NCI-H2196 (cell line): ENCODE measurements around the gene PIGQ.
"Not testable (repeated sequence)": the region's sequence is repeated elsewhere in the genome, so short reads cannot be mapped to it uniquely, and the experiment has no call there.

ENCODE experiments used
- DNase-seq: peaks from one replicate; lab custom pipeline; 2025; ENCODE audit not compliant: unreplicated experiment; lab: John Stamatoyannopoulos, UW

Gene PIGQ

GRCh38 chr16:583815-584591, 14.2 kb downstream of the PIGQ start:
- DNase-seq = no peak

DNA sequence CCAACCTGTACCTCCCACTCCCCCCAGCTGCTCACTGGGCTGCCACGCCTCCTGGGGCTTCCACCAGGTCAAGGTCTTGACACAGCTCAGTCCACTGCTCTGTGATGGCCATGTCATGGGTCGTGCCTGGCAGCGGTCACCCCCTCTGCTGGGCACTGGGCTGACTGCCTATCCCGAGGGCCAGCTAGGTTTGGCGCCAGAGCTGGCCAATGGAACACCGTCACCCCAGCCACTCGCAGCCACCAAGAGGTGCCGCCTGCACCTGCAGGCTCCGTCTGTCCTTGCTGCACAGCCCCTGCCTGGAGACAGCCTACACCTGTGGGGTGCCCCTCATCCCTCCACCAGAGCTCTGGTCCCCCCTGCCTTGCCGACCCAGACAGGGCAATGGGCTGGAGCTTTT, 15.6 kb downstream of the PIGQ start:
- DNase-seq = peak; percentile 29

GRCh38 chr16:586047-586644, 16.4 kb downstream of the PIGQ start:
- no peak for DNase-seq

GRCh38 chr16:586645-587590, 17.1 kb downstream of the PIGQ start:
- DNase-seq = no peak

- no peak for DNase-seq
These were observed 18.8 kb downstream of the PIGQ start for GRCh38 chr16:588639-588888.

DNA sequence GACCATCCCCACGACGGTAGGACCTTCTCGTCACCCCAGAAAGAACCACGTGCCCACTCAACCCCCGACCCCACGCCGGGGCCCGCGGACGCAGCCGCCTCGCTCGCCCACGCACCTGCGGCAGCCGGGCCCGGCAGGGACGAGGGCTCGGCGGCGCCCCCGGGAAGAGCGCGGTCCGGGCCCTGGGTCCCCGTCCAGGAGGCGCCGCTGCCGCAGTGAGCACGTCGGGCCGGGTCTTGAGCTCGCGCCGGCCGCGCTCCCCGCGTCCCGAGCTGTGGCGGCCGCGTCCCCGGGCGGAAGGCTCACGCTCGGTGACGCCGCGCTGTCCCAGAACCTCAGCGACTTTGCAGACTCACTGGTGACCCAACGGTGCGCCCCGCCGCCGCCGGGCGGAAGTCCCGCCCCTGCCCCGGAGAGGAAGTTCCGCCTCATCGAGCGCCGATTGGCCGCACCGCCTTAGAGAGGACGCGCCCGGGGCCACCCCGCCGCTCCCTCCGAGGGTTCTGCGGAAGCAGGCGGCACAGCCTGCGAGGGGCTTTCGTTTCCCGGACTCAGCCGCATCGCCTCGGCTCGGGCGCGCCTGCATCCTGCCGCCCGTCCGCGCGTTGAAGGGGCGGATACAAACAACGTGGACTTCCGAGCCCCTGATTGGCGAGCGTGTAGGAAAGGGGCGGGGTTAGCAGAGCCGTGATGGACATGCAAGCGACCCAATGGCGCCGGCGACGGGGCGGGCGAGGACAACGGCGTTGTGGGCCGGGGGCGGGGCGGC, 19.3 kb downstream of the PIGQ start:
- peak; percentile 94 for DNase-seq

- DNase-seq = peak; percentile 96
These were observed 20.0 kb downstream of the PIGQ start, which contains the start of gene RAB40C for GRCh38 chr16:589658-590187. RAB40C (plus strand) TSS chr16:590066; CDS start chr16:590292, 226 bp downstream.

DNA sequence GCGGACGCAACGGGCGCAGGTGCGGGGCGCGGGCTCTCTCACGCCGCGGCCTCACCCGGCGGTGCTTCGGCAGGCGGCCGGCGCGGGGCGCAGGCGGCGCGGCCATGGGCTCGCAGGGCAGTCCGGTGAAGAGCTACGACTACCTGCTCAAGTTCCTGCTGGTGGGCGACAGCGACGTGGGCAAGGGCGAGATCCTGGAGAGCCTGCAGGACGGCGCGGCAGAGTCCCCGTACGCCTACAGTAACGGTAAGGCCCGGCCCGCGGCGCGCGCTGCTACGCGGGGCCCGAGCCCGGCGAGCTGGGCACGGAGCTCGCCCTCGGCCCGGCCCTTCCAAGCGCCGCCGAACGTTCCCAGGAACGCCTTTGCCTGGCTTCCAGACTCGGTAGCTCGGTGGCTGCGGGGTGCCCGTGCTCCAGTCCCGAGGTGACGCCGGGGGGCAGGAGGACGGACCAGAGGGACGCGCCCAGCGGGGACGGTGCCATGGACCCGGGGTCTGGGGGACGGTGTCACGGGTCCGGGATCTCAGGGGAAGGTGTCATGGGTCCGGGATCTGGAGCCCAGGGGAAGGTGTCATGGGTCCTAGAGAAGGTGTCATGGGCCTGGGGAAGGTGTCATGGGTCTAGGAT, 20.5 kb downstream of the PIGQ start:
- DNase-seq = no peak

GRCh38 chr16:590815-591200, 21.0 kb downstream of the PIGQ start:
- no peak for DNase-seq

GRCh38 chr16:591231-591630, 21.5 kb downstream of the PIGQ start:
- no peak for DNase-seq

DNA sequence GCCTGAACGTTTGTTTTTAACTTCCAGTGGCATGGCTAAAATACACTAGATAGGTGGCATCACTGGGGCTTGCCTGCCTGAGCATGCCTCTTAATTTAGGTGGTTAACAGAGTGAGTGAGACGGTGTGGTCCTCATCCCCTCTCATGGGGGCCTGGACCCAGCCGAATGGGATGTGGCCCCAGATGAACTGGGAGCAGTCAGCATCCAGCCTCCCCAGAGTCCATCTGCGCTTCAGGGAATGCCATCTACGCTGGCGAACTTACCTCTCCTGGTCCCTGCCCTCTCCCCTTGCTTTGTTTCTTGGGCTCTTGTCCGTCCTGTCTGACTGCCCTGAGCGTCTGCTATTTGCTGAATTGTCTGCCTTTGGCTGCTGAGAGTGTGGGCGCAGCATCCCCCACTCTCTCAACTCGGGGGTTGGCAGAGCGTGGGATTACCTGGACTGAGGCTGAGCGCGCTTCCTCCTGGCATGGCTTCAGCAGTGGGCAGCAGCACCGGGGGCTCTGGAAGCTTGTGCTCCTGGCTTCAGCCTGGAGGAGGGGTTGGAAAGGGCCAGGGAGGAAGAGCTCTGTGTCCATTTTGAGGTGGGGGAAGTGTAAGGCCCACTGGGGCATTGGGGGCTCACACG, 22.2 kb downstream of the PIGQ start:
- DNase-seq = no peak

DNA sequence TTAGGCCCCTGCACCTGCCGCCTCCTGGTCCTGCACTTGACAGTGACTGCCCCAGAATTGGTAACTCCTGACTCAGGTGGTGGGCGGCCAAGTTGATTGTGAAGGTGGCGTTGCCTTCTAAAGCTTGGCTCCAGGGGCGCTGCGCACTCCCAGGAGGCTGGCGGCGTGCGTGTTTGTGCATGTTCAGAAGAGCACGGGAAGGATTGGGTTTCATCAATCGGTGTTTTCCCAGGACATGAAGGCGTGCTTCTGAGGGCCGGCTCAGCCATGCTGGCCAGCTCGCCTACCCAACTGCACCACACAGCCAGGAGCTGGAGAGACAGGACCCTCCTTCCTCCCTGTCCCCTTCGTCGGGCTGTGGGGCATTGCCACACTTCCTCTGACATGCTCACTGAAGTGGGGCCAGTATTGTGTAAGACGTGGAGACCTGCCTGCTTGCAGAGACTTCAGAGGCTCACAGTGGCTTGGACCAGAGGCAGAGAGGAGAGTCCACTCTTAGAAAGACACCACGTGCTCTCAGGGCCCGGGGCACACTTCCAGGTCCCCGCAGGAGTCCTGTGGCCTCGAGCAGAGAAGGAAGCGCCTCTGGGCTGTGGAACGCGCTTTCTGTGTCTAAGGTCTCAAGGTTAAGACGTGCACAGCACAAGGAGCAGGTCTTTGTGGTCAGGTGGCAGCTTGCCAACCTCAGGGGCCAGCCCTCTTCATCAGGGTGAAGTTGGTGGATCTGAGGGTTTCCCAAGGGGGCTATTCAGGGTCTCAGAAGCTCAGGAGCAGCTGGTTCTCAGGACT, 22.9 kb downstream of the PIGQ start:
- peak; percentile 88 for DNase-seq

GRCh38 chr16:593406-593805, 23.6 kb downstream of the PIGQ start:
- DNase-seq = peak; percentile 82

DNA sequence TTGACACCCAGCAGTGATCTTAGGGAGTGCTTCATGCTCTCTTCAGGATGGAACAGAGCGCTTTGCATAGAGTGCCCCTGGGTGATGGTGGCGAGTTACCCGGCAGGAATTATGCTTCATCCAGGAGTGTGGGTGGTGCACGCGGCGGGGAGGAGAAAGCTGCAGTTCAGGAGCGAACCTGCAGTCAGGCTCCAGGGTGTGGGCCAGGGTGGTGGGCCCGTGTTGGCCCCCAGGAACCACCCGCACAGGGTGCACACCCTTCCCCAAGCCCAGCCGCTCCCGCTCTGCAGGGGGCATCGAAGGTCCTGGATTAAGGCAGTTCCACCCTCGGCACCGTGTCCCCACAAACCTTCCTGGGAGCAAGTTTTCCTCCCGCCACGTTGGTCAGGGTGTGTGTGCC, 24.0 kb downstream of the PIGQ start:
- DNase-seq = no peak

- DNase-seq = no peak
These were observed 25.3 kb downstream of the PIGQ start for GRCh38 chr16:595094-595528.

DNA sequence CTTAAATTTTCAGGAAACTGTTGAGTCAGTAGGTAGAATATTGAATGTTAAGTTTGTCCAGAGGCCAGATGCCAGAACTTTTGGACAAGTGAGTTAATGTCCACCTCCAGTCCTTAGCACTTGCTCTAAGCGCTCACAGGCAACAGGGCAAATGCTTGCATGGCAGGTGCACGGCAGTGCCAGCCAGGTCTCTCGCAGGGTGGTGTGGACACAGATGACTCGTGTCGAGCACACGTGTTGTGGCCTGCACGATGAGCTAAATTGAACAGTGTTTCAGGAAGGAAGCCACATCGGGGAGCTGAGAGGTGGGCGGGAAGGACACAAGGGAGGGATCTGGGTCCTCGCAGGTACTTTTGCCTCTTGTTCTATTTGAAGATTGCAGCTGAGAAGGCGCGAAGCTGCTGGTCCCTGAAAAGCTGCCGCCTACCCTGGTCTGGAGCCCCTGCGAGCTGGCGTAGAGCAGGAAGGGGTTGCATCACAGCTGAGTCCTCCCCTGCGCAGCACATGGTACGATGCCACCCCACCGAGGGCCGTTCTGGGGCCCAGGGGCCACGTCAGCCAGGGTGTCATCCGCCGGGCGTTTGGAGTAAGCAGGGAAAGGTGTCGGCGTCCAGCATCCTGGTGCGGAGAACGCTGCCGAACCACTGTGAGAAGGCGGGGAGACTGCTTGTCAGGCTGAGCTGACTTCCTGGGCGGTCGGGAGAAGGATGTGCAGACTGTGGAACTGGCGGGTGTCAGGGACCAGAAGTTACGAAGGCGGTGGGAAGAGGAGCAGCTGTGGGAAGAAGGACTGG, 26.4 kb downstream of the PIGQ start:
- peak; percentile 67 for DNase-seq

GRCh38 chr16:596736-597060, 26.9 kb downstream of the PIGQ start:
- no peak for DNase-seq

- not testable (repeated sequence) for DNase-seq
These were observed 27.9 kb downstream of the PIGQ start for GRCh38 chr16:597655-598054.
